HCEC 1CT (cell line): ENCODE measurements around the gene SETD2.
A peak's percentile ranks its signal among the peaks of the same experiment; 100 is the strongest.

ENCODE experiments used
- DNase-seq: peaks from one replicate; pipeline ENCODE4 v3.0.0-alpha.2; 2017

The SETD2 gene

DNA sequence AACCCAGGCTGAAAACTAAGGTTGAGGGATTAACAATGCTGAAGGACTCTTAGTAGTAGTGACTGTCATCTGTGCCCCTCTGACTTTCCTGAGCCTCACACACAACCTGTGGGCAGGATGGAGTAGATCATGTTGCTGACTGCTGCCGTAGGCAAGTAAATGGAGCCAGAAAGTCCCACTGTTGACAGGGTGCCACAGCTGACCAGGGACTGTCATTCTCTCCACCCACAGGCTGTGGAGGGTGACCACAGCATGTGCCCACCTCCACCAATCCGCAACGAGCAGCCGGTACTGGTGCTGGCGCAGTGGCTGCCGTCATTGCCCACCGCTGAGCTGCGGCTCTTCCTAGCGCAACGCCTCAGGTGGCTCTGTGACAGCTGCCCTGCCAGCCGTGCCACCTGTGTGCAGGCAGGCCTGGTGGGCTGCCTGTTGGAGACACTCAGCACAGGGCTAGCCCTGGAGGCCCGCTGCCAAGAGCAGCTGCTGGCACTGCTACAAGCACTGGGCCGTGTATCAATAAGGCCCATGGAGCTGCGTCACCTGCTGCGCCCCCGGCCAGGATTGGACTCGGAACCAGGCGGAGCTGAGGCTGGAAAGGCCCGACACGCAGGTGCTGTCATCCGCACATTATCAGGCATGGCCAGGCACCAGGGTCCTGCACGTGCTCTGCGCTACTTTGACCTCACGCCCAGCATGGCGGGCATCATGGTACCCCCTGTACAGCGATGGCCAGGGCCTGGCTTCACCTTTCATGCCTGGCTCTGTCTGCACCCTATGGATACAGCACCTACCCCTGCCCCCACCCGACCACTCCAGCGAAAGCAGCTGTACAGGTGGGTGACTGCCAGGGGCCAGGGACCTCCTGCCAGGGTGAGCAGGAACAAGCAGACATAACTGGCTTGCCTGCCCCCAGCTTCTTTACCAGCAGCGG lies 168.8 kb downstream of the SETD2 start:
- DNase-seq = no peak

- DNase-seq = no peak
Measured at GRCh38 chr3:46993986-46994385, 169.9 kb downstream of the SETD2 start.

DNA sequence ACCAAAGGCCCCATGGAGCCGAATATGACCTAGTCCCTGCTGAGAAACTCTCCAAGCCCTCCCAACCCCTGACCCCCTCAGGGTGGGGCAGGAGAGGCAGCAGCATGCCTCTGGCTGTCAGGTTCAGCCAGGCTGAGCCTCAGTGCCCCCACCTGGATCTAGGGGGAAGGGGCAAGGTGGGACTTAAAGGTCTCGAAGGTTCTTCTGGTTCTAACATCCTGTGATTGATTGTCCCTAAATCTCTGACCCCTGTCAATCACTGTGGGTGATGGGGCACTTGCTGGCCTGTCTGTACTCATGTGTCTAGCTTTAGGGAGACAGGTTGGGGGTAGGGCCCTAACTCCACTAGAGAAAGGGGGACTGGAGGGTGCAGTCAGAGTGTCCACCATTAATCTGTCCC lies 170.6 kb downstream of the SETD2 start:
- no peak for DNase-seq

GRCh38 chr3:46992231-46992630 lies 171.7 kb downstream of the SETD2 start:
- DNase-seq = no peak

GRCh38 chr3:46991406-46992165 lies 172.3 kb downstream of the SETD2 start:
- no peak for DNase-seq

DNA sequence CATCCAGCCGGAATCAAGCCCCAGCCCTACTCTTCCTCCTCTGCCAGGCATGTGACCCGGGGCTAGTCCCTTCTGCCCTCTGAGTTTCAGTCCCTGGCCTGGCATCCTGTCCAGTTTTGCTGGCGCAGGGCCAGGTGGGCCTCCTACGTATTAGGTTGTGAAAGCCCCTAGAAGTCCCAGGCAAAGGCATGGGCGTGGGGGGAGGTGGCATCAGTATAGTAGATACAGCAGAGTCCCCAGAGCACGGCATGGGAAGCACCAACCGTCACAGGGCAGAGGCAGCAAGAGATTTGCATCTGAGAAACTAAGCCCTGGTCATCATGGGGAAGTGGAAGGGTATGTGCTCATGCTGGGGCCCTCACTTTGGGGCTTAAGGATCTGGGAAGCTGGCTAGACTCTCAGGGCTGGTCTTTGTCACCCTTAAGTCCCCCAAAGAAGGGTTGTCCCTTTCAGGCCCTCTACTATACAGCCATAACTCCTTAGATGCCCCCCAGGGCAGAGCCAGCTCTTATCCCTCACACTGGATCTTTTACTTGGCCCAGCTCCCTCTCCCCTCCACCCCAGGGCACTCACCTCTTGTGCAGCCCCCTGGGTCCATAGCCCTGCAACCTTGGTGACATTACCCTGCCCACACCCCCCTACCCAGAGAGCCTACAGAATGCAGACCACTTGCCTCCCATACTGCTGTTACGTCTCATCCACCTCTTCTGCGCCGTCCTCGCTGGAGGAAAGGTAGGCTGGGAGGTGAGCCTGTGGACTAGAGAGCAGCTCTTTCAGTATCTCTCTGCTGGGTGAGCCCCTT lies 173.1 kb downstream of the SETD2 start:
- no peak for DNase-seq

DNA sequence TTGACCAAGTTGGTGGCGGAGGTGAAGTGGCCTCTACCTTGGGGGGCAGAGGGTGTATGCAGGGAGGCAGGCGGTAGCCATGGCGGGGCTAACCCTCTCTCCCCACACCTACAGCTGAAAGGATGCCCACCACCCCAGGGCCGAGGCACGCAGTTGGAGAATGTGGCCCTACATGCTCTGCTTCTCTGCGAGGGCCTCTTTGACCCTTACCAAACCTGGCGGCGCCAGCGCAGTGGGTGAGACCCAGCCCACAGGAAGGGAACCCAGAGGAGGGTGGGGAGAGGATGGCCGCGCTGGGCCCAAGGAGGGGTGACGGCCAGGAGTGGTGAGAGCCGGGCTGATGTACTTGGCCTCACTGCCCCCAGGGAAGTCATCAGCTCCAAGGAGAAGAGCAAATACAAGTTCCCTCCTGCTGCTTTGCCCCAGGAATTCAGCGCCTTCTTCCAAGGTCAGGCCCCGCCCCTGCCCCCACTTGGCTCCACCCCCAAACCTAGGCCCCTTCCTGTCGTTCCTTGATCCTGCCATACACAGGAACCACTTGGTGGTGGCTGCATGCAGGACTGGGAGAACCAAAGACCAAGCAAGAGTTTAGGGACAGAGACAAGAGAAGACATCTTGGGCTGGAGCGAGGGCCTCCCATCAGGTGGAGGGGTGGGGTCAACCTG lies 174.6 kb downstream of the SETD2 start:
- no peak for DNase-seq

DNA sequence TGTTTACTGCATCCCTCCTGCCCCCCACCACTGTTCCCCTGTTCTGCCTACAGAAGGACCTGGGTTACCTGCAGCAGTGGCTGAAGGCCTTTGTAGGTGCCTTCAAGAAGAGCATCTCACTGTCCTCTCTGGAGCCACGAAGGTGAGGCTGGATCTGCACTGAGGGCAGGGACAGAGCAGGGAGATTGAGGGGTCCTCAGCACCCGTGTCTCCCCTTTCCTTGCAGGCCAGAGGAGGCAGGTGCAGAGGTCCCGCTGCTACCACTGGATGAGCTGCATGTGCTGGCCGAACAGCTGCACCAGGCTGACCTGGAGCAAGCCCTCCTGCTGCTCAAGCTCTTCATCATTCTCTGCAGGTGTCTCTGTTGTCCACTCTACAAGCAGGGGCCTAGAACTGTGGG lies 175.3 kb downstream of the SETD2 start:
- no peak for DNase-seq

- DNase-seq = no peak
Measured at GRCh38 chr3:46987743-46988401, 176.0 kb downstream of the SETD2 start.

DNA sequence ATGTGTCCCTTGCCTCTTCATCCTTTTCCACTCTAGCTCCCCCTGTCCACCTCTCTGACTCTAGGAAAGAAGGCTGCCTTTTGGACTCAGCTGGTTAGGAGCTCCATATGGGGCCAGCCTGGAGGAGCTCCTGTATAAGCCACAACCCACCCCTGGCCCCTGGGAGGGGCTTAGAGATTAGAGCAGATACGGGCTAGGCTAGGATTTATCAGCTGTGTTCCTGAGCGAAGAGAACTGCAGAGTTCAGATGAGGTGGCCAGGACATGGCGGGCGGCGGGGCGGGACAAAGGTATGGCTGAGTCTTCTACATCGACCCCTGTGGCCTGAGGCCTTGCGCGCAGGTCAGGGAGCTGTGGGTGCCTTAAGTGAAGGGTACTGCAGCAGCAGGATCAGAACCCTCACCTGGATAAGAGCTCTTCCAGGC lies 176.6 kb downstream of the SETD2 start:
- DNase-seq = no peak

DNA sequence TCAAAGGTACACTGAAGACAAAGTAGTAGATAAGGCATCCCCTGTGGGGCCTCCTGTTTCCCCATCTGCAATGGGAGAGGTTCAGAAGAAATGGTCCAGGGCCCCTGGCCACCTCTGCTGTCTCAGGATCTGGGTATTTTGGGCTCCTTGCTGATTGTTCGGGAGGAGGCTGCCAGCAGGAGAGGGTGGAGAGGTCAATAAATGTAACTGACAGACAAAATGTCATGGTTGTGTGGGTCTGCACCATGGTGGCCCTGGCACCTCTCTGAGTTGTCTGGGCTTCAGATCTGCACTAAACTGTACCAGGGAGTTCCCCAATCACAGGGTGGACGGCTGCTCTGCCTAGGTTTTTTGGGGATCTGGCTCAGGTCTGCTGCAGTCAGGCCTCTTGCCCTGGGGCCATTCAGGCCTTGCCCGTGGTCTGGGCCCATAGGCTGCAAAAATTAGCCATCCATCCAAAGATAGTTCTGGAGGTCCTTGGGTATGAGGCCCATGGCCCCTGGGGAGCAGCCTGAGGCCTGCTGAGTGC lies 177.1 kb downstream of the SETD2 start:
- DNase-seq = no peak

DNA sequence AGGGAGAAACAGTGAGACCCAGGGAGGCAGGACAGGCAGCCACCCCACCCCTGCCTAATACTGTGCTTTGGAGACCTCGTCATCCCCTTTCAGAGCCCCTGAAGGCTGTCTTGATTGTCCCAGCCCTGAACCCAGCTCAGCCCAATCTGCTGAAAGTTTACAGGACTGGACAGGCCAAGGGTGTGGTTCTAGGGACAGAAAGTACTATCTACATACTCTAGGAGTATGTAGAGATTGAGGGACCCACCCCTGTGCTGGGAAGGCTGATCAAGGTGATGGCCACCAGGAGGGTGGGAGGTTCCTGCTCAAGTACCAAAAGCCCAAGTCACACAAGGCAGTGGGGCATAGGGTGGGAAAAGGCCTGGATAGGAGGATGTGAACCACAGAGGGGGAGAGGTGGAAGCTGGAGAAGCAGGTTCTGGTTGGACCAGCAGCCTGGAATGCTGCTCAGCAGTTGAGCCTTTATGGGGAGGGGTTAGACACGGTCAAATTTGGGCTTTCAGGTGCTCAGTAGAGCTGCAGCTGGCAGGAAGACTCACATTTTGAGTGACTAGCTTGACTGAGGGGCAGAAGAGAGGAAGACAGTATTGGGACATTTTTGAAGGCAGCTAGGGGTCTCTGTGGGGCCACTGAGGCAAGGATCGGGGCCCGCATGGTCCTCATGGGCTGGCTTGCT lies 177.7 kb downstream of the SETD2 start:
- DNase-seq = no peak

- no peak for DNase-seq
Measured at GRCh38 chr3:46985588-46985987, 178.3 kb downstream of the SETD2 start.

- DNase-seq = no peak
Measured at GRCh38 chr3:46984591-46985459, 179.1 kb downstream of the SETD2 start.

DNA sequence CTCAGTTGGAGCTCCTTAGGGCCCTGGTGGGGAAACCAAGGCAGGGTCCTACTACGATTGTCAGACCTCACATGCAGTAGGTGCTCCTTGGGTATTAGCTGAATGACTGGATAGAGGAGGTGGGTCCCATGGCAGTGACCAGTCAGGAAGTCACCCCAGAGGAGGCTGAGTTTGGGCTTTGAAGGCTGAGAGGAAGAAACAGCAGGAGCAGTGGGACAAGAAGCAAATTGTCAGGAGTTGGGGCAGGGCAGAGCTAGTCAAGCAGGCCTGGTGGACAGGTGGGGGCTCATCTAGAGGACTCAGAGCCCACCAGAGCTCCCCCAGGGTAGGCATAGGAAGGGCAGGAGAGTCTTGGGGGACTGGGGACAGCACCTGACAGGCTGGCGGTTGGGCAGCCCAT lies 181.4 kb downstream of the SETD2 start:
- no peak for DNase-seq

GRCh38 chr3:46981932-46982471 lies 181.9 kb downstream of the SETD2 start:
- DNase-seq = no peak

GRCh38 chr3:46979958-46980497 lies 183.9 kb downstream of the SETD2 start:
- DNase-seq = no peak

DNA sequence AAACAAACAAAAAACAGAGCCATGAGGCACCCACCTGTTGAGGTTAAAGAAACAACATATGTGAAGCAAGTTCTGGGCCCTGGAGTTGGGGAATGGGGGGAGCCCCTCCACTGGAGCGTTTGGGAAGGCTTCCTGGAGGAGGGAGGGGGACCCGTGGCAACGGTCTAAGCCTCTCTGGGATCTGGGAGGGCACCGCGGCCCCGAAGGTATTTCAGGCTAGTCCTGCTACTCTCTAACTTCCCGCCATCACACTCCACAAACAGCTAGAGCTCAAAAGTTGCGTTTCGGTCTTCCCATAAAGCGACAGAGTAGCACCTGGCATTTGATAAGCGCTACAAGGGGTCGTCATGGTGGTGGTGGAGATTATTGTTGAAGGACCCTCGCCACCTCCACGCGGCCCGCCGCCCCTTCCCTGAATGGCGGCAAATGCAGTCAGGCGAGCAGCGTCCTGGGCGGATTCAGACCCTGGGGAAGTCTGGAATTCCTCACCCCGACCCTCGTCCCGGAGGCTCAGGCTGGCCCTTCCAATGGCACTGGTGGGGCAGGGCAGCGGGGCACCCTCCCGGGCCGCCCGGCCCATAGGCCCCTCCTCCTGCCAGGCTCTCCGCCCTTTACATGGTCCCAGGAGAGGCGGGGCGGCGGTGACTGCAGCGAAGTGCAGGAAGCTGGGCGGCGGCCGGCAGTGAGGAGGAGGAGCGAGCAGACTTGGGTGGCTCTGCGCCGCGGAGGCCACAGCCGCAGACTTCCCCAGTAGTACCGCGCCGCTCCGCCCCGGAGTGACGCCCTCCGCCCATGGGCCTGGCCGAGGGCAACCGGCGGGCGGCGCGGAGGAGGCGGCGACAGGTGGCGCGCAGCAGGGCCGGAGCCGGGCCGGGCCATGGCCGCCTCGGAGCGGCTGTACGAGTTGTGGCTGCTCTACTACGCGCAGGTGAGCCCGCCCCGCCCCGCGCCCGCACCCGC lies 184.6 kb downstream of the SETD2 start, which contains the start of gene NBEAL2:
Gene NBEAL2 (plus strand): TSS at position 682 of the 960 bp plus-strand sequence. CDS start 196 bp downstream, at position 878.
- peak; percentile 92 for DNase-seq
